GM18868 (cell line): ENCODE results near the gene XIRP2.
"Not testable (repeated sequence)": the region's sequence is repeated elsewhere in the genome, so short reads cannot be mapped to it uniquely, and the experiment has no call there.

Experiments
- ATAC-seq: cut with Tn5 transposase; IDR thresholded peaks from one replicate; pipeline ENCODE4 v1.9.1; 2021; ENCODE audit warnings: mild to moderate bottlenecking, moderate library complexity; ENCODE audit not compliant: unreplicated experiment

XIRP2 gene

GRCh38 chr2:167048829-167049228 lies 160.5 kb downstream of the XIRP2 start:
- no peak for ATAC-seq

- ATAC-seq, result no peak
These were observed 161.4 kb downstream of the XIRP2 start for GRCh38 chr2:167049659-167050058.

- ATAC-seq, result no peak
These were observed 164.5 kb downstream of the XIRP2 start for GRCh38 chr2:167052825-167053224.

- ATAC-seq, result no peak
These were observed 166.6 kb downstream of the XIRP2 start for GRCh38 chr2:167054881-167055280.

- ATAC-seq, result no peak
These were observed 169.2 kb downstream of the XIRP2 start for GRCh38 chr2:167057446-167057845.

- ATAC-seq, result no peak
These were observed 170.9 kb downstream of the XIRP2 start for GRCh38 chr2:167059173-167059572.

GRCh38 chr2:167069855-167070254 lies 181.6 kb downstream of the XIRP2 start:
- ATAC-seq, result no peak

GRCh38 chr2:167075708-167076107 lies 187.4 kb downstream of the XIRP2 start:
- not testable (repeated sequence) for ATAC-seq

GRCh38 chr2:167098931-167099330 lies 210.7 kb downstream of the XIRP2 start:
- ATAC-seq, result not testable (repeated sequence)

- ATAC-seq, result no peak
These were observed 212.2 kb downstream of the XIRP2 start for GRCh38 chr2:167100506-167100905.

- ATAC-seq, result no peak
These were observed 214.9 kb downstream of the XIRP2 start for GRCh38 chr2:167103028-167103756.

GRCh38 chr2:167103757-167104133 lies 215.5 kb downstream of the XIRP2 start:
- no peak for ATAC-seq

GRCh38 chr2:167104691-167105090 lies 216.4 kb downstream of the XIRP2 start:
- no peak for ATAC-seq

GRCh38 chr2:167109682-167110081 lies 221.4 kb downstream of the XIRP2 start:
- peak; percentile 43 for ATAC-seq

- ATAC-seq, result no peak
These were observed 222.1 kb downstream of the XIRP2 start for GRCh38 chr2:167110345-167110744.

- no peak for ATAC-seq
These were observed 225.7 kb downstream of the XIRP2 start for GRCh38 chr2:167114018-167114417.

- no peak for ATAC-seq
These were observed 227.3 kb downstream of the XIRP2 start for GRCh38 chr2:167115541-167115940.

- ATAC-seq, result no peak
These were observed 234.1 kb downstream of the XIRP2 start for GRCh38 chr2:167122389-167122788.

- ATAC-seq, result no peak
These were observed 237.9 kb downstream of the XIRP2 start for GRCh38 chr2:167126165-167126564.

GRCh38 chr2:167127135-167127534 lies 238.9 kb downstream of the XIRP2 start:
- no peak for ATAC-seq

- no peak for ATAC-seq
These were observed 239.8 kb downstream of the XIRP2 start for GRCh38 chr2:167128130-167128529.

GRCh38 chr2:167132066-167132465 lies 243.8 kb downstream of the XIRP2 start:
- no peak for ATAC-seq

GRCh38 chr2:167132906-167133555 lies 244.8 kb downstream of the XIRP2 start:
- no peak for ATAC-seq
